Frontal cortex (tissue), 4 donors: Measurements from ENCODE around the gene KRT78. TPM values are rescaled to one million over a fixed set of nuclear protein-coding genes. Genes with fewer than 3 reads are reported as not detected.

ENCODE experiments used
- DNase-seq, 2 donors: peaks; one replicate each; pipeline ENCODE4 v3.0.0; 2012; ENCODE audit warnings: low spot score in 2 of 2
- FAIRE-seq: peaks from 2 replicates; lab custom pipeline; 2012; peaks lifted over from hg19 to GRCh38; lab: Jason Lieb, UNC
- total RNA-seq: library from RNA; depleted of rRNA; stranded (reverse); fragments of >200 nt; gene quantifications from one replicate; pipeline ENCODE4 v1.2.3, GENCODE V29; 2014
- donor health status: control.
- donor health status: control.
- donor health status: control.

Gene KRT78
- total RNA-seq, 1 donor from 2014 or later = not detected

GRCh38 chr12:52827499-52828090 is 21.2 kb downstream of the KRT78 start:
- FAIRE-seq (no peak), DNase-seq (no peak)

GRCh38 chr12:52826611-52827498 is 21.9 kb downstream of the KRT78 start:
- FAIRE-seq = no peak

GRCh38 chr12:52825961-52826360 is 22.8 kb downstream of the KRT78 start:
- FAIRE-seq = no peak
- no peak for DNase-seq

More at GRCh38 chr12:52826611-52827498, 21.9 kb downstream of the KRT78 start:
- DNase-seq = no peak

GRCh38 chr12:52824741-52825410 is 23.9 kb downstream of the KRT78 start:
- FAIRE-seq (no peak), DNase-seq (no peak)

- no peak for DNase-seq
- FAIRE-seq = no peak
Measured at GRCh38 chr12:52823761-52824450, 24.9 kb downstream of the KRT78 start.

- no peak for FAIRE-seq
- DNase-seq = no peak
Measured at GRCh38 chr12:52822771-52823510, 25.9 kb downstream of the KRT78 start.

GRCh38 chr12:52821826-52822660 is 26.8 kb downstream of the KRT78 start:
- no peak for DNase-seq
- no peak for FAIRE-seq

- no peak for FAIRE-seq
- no peak for DNase-seq
Measured at GRCh38 chr12:52821071-52821730, 27.6 kb downstream of the KRT78 start.

- no peak for FAIRE-seq
- no peak for DNase-seq
Measured at GRCh38 chr12:52820521-52820920, 28.3 kb downstream of the KRT78 start.

GRCh38 chr12:52819731-52820510 is 28.9 kb downstream of the KRT78 start:
- FAIRE-seq (no peak), DNase-seq (no peak)

GRCh38 chr12:52818887-52819420 is 29.8 kb downstream of the KRT78 start:
- FAIRE-seq (no peak), DNase-seq (no peak)

GRCh38 chr12:52818388-52818787 is 30.4 kb downstream of the KRT78 start:
- no peak for FAIRE-seq
- DNase-seq = no peak

GRCh38 chr12:52817699-52818238 is 31.0 kb downstream of the KRT78 start:
- DNase-seq (no peak), FAIRE-seq (no peak)

GRCh38 chr12:52817003-52817698 is 31.6 kb downstream of the KRT78 start:
- DNase-seq (no peak), FAIRE-seq (no peak)

GRCh38 chr12:52815676-52816588 is 32.9 kb downstream of the KRT78 start:
- no peak for FAIRE-seq

More at GRCh38 chr12:52815676-52816588, 32.9 kb downstream of the KRT78 start:
- no peak for DNase-seq
